HUDEP-2 (cell line): ENCODE data around the gene RPRD1B.

Experiments used
- DNase-seq, 76 experiments: peaks; one replicate each; lab custom pipeline; 2025; ENCODE audit not compliant: unreplicated experiment in 76 of 76; lab: John Stamatoyannopoulos, UW

RPRD1B gene

DNA sequence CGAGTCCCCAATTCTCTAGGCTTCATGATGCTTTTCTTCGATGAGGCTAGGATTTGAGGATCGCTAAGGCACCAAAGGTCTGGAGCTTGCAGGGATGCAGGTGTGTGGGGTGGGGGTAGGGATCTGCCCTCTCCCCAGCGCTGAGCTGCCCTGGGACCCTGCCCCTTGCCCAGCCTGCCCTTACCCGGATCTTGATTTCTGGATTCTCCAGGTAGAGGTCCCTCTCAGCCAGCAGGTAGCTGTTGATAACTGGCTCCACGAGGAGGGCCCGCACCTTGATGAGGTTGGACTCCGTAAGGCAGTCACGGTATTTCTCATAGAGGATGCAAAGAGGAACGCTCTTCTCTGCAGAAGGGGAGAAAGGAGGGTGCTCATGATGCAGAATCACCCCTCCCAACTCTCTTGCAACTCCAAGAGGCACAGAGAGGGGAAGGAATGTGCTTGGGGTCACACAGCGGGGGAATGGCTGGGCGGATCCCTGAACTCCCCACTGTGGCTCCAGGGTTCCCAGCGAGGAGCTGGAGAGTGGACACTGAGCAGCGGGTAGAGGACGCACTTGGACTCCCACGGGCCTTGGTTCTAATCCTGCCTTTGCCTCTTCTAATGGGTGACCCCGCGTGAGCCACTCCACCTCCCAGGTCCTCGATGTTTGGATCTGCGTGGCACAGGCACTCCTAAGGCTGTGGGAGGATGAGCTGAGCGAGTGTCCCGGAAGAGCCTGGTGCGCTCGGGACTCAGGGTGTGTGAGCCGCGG lies 98.8 kb downstream of the RPRD1B start:
- DNase-seq, result no peak

DNA sequence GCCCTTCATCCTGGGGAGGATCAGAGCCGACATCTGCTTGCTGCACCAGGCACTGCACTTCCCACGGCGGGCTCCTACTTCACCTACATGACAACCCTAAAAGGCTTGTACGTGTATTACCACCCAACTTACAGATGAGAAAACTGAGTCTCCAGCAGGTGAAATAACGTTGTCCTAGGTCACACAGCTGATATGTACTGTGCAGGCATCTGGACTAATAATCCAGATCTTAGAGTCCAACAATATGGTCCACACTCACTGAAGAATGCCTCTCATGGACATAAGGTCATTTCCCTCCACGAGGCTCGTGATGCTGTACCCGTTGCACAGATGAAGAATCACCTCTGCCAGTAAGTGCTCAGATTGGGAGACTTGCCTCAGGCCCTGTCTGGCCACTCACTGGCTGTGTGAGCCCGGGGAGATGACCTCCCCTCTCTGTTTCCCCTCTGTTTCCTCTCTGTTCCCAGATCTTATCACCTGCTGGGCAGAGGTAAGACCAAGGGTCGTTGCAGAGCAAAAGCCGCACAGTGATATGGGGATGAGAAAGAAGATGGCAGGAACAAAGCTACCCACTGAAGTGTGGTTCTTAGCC lies 99.5 kb downstream of the RPRD1B start:
- DNase-seq, result no peak

DNA sequence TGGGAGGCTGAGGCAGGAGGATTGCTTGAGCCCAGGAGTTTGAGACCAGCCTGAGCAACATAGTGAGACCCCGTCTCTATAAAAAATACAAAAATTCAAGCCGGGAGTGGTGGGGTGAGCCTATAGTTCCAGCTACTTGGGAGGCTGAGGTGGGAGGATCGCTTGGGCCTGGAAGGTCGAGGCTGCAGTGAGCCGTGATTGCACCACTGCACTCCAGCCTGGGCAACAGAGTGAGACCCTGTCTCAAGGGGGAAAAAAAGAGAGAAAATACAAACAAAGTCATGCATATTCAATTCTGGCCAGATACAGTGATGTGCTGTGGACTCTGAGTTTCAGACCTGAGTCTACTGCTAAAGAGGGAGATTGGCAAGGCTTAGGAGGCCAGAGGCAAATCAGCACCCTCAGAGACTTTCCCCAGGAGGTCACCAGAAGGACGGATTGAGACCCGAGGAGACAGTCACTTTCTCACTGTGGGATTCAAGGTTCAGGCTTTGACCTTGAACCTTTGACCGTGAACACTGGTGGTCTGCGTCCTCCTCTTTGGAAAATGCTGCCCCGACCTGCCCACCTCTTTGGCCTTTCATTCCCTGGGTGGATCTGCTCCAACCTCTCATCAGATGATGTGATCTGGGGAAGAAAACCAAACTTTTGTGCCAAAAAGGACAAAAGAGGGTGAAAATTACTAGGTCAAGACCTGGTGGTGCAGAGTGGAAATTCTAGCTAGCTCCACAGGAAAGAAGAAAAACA lies 100.3 kb downstream of the RPRD1B start:
- no peak for DNase-seq

DNA sequence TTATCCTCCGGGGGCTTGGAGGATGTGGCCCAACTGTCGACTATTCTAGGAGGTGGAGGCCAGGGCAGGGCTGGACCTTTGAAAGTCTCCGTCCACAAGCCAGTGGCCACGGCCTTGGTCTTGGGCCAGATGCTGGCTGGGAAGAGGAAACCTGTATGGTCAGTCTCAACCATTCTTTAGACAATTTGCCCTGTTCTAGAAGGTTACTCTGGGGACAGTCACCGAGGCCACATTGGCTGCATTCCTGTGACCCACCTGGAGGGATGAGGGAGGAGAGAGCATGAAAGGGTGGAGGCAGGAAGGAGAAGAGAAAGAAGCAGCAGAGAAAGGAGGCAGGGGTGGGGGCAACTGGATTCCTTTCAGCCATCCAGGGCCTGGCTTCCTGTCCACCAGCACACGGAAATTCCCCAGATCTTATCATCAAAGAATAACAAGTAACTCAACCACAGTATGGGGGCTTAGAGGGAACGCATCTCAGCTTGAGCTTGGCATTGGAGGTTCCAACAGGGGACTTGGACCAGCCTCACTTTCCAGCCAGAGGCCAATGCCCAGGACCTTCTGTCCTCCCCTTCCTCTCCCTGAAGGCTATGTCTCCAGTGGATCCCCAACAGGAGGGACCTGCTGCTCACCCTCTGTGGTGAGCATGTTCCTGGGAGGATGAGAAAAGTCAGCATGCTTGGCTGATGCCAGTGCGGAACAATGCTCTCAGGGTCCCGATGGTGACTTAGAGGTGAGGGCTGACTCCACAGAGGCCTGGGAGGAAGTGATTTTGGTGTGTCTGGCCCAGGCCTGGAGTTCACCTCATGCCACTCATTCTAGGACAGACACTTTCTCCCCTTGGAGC lies 101.1 kb downstream of the RPRD1B start:
- DNase-seq, result no peak

DNA sequence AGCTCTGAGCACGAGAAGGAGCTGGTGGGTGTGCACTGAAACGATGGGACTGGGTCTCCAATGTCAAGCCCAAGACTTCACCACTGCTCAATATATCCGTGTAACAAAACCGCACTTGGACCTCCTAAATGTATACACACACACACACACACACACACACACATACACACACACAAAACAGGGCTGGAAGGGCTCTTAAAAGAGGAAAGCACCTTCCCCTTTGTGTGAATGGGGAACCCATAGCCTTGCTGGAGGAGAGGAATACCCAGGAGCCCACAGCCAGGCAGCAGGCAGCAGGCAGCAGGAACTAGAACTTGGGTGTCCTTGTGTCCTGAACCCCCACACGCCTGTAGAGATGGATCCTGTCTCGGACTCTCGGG lies 101.7 kb downstream of the RPRD1B start:
- DNase-seq, result no peak

DNA sequence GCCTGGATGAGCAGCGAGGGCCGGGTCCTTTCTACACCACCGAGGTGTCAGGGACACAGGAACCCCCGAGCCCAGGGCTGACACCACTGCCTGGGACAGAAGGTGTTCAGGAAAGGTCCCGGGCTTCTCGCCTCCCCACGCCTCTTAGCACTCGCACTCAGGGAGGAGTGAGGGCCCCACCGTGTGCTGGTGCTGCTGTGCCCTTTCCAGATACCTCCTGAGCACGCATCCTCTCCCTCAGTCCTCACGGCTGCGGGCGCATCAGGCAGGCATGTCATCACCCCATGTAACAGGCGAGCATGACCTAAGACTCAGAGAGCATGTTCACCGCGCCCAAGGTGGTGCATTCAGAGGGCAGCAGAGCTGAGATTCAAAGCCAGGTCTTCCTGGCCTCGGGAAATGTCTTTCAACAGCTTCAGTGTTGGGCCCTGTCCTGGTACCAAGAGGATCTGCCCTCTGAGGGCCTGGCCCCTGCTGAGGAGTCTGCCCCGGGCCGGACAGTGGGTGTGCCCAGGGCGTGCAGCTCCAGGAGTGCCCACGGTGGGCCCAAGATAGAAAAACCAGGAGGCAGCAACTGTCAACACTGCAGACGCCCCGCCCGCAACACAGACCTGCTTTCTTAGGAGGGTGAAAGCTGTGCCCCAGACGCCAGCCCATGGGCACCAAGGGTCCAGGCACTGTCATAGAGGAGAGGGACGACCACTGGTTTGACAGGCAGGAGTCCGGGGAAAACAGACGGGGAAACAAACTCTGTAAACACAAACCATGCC lies 102.3 kb downstream of the RPRD1B start:
- no peak for DNase-seq

DNA sequence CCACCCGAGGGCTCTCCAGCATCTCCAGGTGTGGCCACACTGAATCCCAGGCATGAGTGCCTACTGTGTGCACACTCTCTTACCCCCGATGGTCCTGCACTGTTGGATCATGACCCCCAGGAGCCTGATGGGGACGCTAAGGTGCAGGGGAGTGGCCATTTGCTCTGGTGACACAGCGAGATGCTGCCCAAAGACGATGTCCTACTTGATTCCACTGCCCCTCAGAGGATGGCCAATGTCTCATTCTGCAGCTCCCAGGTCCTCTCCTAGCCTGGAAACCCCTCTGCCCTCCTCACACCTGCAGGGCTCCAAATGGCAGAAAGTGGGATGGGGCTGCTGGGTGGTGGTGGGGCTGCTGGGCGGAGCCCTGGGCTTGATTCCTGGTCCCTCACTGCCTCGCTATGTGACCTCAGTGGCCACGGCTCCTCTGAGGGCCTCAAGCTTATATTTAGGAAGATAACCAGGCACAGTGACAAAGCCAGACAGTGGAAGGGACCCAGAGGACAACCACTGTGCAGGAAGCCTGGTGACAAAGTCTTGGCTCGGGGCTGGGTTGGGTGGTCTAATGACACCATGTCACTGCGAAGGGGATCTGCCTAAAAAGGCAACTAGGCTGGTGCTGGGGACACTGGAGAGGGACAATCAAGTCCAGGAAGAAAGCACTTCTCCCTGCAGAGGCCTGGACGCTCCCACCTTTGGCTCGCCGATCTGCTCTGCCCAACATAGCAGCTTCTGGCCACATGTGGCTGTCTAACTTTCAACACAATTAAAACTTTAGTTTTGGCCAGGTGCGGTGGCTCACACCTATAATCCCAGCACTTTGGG lies 103.1 kb downstream of the RPRD1B start:
- no peak for DNase-seq

DNA sequence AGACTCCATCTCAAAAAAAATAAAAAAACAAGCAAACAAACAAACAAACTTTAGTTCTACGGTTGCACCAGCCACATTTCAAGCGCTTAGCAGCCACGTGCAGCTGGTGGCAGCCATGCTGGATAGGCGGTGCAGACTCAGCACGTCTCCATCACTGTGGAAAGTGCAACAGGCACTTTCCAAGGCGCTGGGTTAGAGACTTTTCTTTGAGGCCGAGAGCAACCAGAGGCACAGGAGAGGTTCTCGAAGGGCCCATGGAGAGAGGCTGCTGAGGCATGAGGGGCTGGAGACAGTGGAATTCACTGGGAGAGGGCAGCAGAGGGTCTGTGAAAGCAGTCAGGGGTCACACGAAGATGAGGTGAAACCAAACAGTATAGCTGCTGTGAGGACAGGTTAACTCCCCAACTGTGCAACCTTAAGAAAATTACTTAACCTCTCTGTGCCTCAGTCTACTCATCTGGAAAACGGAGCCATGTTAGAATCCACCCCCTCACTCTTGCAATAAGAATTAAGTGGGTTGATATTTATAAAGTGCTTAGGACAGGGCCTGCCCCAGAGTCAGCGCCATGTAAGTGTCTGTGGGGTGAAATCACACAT lies 104.0 kb downstream of the RPRD1B start:
- DNase-seq, result no peak

DNA sequence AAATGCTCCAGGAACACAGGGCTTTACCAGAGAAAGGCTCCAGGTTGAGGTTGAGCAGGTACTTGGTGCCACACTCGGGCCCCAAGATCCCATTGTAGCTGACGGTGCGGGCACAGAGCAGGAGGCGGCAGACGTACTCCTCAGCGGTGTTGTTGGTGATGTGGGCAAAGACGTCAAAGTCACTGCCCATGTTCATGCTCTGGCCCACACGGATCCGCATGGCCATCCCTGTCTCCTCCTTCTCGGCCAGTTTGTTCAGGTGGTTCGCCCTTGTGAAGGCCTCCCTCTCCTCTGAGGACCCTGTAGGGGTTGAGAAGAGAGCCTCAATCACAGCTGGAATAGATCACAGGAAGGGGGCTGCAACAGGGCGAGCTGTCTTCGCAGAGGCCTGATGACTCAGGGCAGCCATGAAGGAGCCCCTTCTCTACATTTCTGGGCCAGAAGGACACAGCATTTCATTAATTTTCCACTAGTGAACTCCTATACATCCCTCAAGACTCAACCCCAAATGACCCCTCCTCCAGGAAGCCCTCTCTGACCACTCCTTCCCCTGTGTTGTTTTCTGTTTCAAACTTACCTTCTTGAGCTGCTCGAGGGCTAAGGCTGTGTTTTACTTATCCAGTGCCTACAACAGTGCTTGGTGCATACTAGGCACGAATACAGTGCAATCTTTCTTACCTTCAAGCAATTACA lies 104.7 kb downstream of the RPRD1B start:
- no peak for DNase-seq

DNA sequence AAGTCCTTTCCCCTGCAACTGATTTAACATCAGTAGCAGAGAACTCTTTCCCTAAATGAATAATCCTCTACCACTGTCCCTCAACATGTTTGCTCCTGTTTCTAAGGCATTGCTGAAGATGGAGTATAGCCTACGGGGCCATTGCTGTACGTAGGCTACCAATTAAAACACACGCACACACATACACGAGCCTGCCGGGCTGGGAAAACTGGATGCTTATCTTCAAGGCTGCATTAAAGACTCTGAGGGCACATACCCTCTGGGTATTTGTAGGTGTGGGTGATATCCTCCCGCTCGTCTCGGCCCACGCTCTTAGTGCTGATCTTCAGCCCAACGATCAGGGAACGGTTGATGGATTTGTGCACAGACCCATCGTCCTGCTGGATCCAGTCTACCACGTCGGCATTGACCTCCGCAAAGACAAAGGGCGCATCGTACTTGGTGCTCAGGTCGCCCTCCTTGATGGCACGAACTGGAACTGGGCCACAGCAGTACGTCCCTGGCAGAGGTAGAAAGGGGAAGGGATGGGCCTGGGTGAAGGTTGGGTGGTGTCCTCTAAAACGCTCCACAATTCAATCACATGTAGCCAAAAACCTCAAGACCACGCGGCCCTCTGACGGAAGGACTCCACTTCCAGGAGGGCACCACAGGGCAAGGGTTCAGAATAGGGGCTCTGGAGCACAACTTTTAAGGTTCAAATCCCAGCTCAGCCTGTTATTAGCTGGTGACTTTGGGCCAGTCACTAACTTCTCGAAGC lies 105.8 kb downstream of the RPRD1B start:
- DNase-seq, result no peak

DNA sequence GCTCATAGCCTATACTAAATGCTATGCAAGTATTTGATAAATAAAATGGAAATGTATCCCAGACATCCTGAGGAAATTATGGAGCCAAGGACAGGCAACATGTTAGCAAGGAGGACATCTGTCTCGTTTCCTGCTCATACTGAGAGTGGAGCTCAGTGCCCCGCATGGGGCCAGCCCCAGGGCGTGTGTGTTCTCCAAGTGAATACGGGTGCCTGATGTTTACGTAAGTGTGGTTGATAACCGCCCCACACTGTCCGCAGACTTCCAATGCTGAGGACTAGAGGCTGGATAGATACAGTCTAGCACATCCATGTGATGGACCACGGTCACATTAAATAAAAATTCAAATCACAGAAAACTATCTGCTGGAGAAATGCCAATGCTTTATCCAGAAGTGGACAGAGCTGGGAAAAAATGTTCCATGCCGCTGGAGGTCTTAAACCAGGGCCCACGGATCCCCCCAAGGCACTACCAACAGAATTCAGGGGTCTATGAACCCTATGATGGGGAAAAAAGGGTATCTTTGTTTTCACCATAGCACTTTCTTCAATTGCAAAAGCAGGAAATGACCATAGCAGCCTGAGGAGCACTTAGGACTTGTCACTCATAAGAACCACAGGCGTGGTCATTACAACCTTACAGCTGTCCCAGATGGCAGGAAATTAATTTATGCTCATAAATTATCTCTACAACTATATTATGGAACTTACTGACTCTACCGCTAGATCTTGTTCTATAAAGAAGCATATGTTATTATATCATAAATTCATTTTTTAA lies 106.6 kb downstream of the RPRD1B start:
- no peak for DNase-seq

DNA sequence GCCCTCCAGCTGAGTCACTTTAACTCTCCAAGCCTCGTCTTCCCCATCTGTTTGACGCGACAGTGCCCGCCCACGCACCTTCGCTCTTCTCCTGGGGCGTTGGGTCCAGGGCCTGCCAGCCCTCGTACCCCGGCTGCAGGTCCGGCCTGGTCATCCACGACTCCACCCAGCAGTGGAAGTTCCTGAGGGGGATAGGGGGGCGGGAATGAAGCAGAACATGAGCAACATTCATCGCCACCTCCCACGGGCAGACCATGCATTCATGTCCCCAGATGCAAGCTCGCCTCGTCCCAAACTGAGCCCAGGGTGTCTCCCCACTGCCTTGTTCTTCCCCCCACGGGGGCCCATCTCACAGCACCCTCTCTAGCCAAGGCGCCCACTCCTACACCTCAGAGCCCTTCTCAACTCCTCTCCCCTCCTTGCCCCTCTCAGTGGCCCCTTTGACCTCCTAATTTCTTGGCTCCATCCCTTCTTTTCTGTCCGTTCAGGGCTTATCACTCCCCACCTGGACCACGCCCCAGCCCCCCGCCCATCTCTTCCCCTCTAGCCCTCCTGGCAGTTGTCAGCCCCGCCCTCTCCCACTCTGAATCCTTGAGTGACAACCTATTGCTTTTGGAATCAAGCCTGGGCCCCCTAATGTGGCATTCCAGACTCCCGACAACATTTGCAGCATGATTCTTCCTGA lies 107.8 kb downstream of the RPRD1B start:
- peak in 2 of 76 experiments; percentile 14 to 24 for DNase-seq
